Calu3 (cell line): Measurements from ENCODE around the gene PER1. TPM values are rescaled to one million over a fixed set of nuclear protein-coding genes. Genes with fewer than 3 reads are reported as not detected.

Experiments used
- BruUV-seq: library from RNA; stranded (reverse); fragments of 400-500 nt; replicated peaks from 2 replicates; lab custom pipeline; 2021; lab: Mats Ljungman, UMichigan
- CTCF ChIA-PET: fragments of 300-600 bp; sonication (Branson Sonifier 250); formaldehyde crosslinking; loops from one replicate; lab custom pipeline; 2022; ENCODE audit warnings: antibody characterized with exemption; lab: Charles Lee
- DNase-seq: peaks from one replicate; pipeline ENCODE4 v3.0.0; 2022
- H3K27ac Mint-ChIP-seq: one replicate; pipeline ENCODE4 v1.8.0; 2022; ENCODE audit warnings: mixed read lengths; ENCODE audit not compliant: unreplicated experiment
- H3K27me3 Mint-ChIP-seq: one replicate; pipeline ENCODE4 v1.8.0; 2022; ENCODE audit warnings: mixed read lengths; ENCODE audit not compliant: unreplicated experiment
- H3K36me3 Mint-ChIP-seq: one replicate; pipeline ENCODE4 v1.8.0; 2022; ENCODE audit warnings: mild to moderate bottlenecking, moderate library complexity, mixed read lengths; ENCODE audit not compliant: insufficient read depth, unreplicated experiment
- H3K4me1 Mint-ChIP-seq: one replicate; pipeline ENCODE4 v1.8.0; 2022; ENCODE audit warnings: mild to moderate bottlenecking, low read depth, mixed read lengths; ENCODE audit not compliant: unreplicated experiment
- H3K4me3 Mint-ChIP-seq: one replicate; pipeline ENCODE4 v1.8.0; 2022; ENCODE audit warnings: mild to moderate bottlenecking, low read depth, moderate library complexity, mixed read lengths; ENCODE audit not compliant: unreplicated experiment
- H3K9me3 Mint-ChIP-seq: one replicate; pipeline ENCODE4 v1.8.0; 2022; ENCODE audit warnings: low read depth, mixed read lengths; ENCODE audit not compliant: unreplicated experiment
- CTCF ChIP-seq: fragments of 200-600 bp; IDR thresholded peaks from one replicate; pipeline ENCODE4 v1.8.0; 2022; ENCODE audit warnings: antibody characterized with exemption; ENCODE audit not compliant: unreplicated experiment
- intact Hi-C: fragments of 100-400 bp; cut with micrococcal nuclease; formaldehyde crosslinking; loops from one replicate; pipeline ENCODE4 v1.10.0; 2022; ENCODE audit not compliant: unreplicated experiment
- total RNA-seq: library from RNA; stranded (reverse); gene quantifications from 2 replicates; pipeline ENCODE4 v1.2.3, GENCODE V29; 2022

PER1 gene
- total RNA-seq, 1 experiment from 2014 or later = 16.1 TPM

DNA sequence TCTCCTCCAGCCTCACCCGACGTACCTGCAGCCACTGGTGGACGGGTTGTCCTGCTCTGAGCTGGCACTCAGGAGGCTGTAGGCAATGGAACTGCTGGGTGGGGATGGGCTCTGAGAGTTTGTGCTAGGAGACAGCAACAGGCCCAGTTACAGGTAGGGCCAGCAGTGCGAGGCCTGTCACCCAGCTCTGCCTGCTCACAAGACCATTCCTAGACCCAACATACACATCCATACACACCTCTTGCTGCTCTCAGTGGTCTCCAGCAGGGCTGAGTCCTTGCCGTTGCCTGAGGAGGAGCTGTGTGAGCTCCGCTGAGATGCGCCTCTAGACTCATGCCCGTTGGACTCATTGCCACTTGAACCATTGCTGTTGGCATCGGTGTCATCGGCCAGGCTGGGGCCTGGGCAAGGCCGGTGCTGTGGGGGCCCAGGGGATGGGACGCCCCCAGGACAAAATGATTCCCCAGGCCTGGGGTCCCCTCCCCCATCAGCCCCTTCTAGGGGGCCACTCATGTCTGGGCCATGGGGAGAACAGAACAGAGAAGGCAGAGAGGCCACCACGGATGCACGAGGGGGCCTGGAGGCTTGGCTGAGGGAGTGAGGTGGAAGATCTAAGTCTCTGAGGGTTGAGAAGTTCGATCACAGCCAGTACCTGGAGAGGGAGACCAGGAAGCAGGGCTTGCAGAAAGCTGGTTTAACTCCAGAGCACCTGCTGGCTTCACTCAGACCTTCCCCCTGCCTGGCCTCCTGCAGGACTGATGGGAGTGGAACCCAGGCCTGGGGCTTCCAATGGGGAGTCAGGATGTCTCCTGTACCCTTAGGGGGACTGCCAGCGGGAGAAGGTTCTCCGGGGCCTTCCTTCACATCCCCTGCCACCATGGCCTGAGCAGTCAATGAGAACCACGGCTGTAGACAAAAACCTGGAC lies 1.7 kb downstream of the PER1 start:
- Mint-ChIP-seq H3K4me3 (no peak overlapping the region), H3K27me3 (no peaks in the 10 kb centered on the region), H3K27ac (no peak overlapping the region), H3K36me3 (peaks cover 18% of the 10 kb centered on the region), H3K4me1 (no peaks in the 10 kb centered on the region), H3K9me3 (no peaks in the 10 kb centered on the region)
- BruUV-seq = no TSS peak
- no peak for TF ChIP-seq CTCF
- CTCF ChIA-PET = no interaction called here
- intact Hi-C loops = no loop called here
- no peak for DNase-seq

DNA sequence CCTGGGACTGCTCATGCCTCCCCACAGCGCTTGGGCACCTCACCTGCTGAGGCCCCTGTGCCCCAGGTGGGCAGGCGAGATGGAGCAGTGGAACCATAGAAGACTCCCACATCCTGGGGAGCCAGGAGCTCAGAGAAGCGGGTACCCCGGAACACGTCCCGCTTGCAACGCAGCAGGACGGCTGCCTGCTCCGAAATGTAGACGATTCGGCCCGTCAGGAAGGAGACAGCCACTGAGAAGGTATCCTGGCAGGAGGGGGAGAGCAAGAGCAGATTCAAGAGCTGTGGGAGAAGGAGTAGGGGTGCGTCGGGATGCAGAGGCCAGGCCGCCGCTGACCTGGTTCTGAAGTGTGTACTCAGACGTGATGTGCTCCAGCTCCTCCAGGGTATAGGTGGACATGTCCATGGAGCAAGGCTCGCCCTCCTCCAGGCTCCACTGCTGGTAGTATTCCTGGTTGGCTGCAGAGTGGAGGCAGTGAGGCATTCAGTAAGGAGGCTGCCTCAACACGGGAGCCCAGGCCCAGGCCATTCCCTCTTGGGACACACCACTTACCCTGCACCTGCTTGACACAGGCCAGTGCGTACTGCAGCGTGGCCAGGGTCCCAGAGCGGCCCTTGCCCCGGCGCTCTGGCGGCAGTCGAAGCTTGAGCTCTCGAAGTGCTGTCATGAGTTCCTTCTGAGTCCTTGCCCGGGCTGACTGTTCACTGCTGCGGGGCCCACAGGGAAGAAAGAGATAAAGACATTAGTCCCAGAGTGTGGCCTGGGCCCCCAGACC lies 2.6 kb downstream of the PER1 start:
- intact Hi-C loops = no loop called here
- TF ChIP-seq CTCF = no peak
- Mint-ChIP-seq H3K36me3 (peaks cover 23% of the 10 kb centered on the region), H3K9me3 (no peaks in the 10 kb centered on the region), H3K27me3 (no peaks in the 10 kb centered on the region), H3K27ac (no peak overlapping the region), H3K4me1 (no peaks in the 10 kb centered on the region), H3K4me3 (no peak overlapping the region)
- no TSS peak for BruUV-seq
- CTCF ChIA-PET = no interaction called here
- no peak for DNase-seq

GRCh38 chr17:8148560-8148959 lies 3.6 kb downstream of the PER1 start:
- BruUV-seq = no TSS peak
- peaks cover 32% of the 10 kb centered on the region for H3K36me3 Mint-ChIP-seq
- no peak for DNase-seq
- intact Hi-C loops = no loop called here
- TF ChIP-seq CTCF = no peak
- CTCF ChIA-PET = no interaction called here
- H3K4me3 Mint-ChIP-seq = no peak overlapping the region
- H3K4me1 Mint-ChIP-seq = no peaks in the 10 kb centered on the region
- H3K9me3 Mint-ChIP-seq = no peaks in the 10 kb centered on the region
- H3K27me3 Mint-ChIP-seq = no peaks in the 10 kb centered on the region
- no peak overlapping the region for H3K27ac Mint-ChIP-seq

- intact Hi-C loops = no loop called here
- no peak for DNase-seq
- H3K9me3 Mint-ChIP-seq = no peaks in the 10 kb centered on the region
- no peak for TF ChIP-seq CTCF
- H3K4me3 Mint-ChIP-seq = no peak overlapping the region
- no peaks in the 10 kb centered on the region for H3K27me3 Mint-ChIP-seq
- CTCF ChIA-PET = no interaction called here
- no peaks in the 10 kb centered on the region for H3K4me1 Mint-ChIP-seq
- H3K27ac Mint-ChIP-seq = no peak overlapping the region
- peaks cover 32% of the 10 kb centered on the region for H3K36me3 Mint-ChIP-seq
- no TSS peak for BruUV-seq
Measured at GRCh38 chr17:8147805-8148404, 4.3 kb downstream of the PER1 start.
